Right forelimb (tissue), 1 donor: ENCODE results near the gene NEURL2.
"Not testable (repeated sequence)": the region's sequence is repeated elsewhere in the genome, so short reads cannot be mapped to it uniquely, and the experiment has no call there.

Source experiments
- DNase-seq: peaks from one replicate; pipeline ENCODE4 v3.0.0-alpha.2; 2018

Gene NEURL2, protein sequence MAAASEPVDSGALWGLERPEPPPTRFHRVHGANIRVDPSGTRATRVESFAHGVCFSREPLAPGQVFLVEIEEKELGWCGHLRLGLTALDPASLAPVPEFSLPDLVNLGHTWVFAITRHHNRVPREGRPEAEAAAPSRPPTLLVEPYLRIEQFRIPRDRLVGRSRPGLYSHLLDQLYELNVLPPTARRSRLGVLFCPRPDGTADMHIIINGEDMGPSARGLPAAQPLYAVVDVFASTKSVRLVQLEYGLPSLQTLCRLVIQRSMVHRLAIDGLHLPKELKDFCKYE

DNA sequence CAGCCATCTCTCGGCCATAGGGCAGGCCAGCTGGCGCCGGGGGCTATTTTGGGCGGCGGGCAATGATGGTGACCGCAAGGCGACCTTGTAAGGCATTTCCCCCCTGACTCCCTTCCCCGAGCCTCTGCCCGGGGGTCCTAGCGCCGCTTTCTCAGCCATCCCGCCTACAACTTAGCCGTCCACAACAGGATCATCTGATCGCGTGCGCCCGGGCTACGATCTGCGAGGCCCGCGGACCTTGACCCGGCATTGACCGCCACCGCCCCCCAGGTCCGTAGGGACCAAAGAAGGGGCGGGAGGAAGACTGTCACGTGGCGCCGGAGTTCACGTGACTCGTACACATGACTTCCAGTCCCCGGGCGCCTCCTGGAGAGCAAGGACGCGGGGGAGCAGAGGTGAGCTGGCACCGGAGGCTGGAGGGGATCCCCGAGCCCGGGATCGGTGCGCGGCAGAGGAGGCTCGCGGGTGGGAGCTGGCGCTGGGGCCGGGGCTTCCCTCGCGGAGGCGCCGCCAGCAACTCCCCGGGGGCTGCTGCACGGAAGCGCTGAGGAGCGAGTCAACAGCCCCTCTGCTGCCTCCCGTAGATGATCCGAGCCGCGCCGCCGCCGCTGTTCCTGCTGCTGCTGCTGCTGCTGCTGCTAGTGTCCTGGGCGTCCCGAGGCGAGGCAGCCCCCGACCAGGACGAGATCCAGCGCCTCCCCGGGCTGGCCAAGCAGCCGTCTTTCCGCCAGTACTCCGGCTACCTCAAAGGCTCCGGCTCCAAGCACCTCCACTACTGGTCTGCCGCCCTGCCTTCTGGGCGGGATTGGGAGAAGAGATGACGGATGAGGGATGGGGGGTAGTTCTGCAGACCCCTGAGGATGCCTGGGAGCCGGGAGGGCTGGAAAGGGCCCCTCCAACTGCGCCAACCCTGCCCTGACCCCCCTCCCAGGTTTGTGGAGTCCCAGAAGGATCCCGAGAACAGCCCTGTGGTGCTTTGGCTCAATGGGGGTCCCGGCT lies at the start of gene NEURL2, which contains the start of gene CTSA:
NEURL2 (minus strand) TSS at position 224 of the 999 bp plus-strand sequence; CDS start at position 7, 217 bp downstream.
CTSA (plus strand) TSS at position 351 of the 999 bp plus-strand sequence; CDS start at position 585, 234 bp downstream.
- DNase-seq, result peak; percentile 96

DNA sequence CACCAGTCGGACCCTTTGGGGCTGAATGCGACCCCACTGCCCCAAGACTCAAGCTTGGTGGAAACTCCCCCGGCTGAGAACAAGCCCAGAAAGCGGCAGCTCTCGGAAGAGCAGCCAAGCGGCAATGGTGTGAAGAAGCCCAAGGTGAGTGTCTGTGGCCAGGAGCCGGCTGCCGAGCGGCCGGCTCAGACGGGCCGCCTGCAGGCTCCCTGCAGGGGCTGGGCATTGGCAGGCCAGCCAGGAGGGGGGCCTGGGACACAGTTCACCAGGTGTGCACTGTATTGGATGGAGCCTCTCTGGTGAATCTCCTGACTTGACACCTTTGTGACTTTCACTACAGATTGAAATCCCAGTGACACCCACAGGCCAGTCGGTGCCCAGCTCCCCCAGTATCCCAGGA lies 49.5 kb upstream of the NEURL2 start:
- no peak for DNase-seq

DNA sequence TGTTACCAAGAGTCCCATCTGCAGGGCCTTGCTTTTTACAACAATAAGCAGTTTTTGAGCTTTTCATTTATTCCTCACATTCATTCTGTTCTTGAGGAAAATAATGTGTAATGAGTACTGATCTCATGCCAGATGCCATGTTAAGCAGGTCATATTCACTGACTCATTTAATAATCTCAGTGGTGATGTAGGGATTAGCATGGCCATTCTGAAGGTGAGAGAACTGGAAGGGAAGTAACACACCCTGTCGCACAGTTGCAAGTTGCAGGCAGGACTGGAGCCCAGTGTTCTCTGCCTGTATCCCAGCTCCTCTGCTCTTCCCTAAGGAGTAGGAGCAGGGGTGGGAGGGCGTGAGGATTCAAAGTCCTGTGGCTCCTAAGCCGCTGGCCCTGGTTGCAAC lies 49.0 kb upstream of the NEURL2 start:
- no peak for DNase-seq

DNA sequence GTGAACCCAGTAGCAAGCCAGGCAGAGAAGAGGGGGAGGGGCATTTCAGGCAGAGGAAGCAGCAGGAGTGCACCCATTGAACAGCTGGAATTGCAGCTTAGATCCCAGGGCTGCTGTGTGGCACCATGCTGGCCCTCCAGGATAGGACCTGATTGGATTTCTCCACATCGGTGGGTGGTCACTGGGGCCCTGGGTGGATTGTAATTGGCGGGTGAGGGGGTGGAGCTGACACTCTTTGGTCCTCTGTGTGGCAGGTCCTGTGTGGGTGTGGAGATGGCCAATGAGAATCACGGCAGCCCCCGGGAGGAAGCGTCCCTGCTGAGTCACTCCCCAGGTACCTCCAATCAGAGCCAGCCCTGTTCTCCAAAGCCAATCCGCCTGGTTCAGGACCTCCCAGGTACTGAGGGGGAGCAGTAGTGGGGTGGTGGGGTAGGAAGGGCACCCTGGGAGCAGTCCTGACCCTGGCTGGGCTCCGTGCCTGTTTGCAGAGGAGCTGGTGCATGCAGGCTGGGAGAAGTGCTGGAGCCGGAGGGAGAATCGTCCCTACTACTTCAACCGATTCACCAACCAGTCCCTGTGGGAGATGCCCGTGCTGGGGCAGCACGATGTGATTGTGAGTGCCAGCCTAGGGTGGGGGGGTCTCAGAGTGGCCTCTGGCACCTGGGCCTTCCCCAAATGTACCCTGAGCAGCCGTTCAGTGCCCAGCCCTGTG lies 47.9 kb upstream of the NEURL2 start:
- no peak for DNase-seq

DNA sequence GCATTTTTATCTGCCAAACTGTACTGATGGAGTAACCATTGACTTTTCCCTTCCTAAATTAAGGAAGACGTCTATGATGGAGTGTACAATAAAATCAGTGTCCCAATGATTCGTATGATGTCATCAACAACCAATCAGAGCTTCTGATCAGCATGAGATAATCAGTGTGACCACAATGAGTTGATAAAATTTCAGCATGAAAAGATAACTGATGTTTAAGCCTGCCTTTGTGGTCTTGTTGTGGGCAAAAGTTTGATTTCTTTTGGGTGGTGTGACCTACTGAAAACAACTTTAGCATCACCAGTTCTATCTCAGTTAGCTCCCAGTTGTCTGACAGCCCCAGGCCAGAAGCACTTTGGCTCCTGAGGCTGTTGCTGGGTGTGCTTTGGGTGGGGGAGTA lies 46.8 kb upstream of the NEURL2 start:
- DNase-seq, result no peak

DNA sequence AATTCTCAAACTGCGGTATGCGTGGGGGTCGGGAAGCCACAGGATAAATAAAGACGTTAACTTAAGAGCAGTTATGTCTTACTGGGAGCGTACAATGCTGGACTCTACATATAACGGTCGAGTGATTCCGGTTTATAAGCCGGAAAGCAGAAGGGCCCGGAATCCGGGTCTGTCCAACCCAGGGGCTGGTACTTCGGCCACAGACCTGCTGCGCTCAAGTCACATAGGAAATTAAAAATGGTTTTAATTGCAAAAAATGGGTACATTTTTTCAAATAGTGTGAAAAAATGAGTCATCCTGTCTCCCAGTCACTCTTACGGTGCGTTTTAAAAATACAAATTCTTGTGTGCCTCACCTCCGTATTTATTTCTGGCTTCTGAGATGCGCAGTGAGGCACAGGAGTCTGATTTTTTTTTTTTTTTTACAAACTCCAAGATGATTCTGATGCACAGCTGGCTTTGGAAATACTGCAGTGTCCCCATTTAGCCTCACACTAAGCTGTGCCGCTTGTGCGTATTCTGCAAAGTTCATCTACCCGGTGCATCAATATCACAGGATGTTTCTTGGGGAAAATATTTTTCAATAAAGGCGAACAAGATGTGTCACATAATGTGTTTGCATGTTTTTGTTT lies 44.5 kb upstream of the NEURL2 start:
- no peak for DNase-seq

DNA sequence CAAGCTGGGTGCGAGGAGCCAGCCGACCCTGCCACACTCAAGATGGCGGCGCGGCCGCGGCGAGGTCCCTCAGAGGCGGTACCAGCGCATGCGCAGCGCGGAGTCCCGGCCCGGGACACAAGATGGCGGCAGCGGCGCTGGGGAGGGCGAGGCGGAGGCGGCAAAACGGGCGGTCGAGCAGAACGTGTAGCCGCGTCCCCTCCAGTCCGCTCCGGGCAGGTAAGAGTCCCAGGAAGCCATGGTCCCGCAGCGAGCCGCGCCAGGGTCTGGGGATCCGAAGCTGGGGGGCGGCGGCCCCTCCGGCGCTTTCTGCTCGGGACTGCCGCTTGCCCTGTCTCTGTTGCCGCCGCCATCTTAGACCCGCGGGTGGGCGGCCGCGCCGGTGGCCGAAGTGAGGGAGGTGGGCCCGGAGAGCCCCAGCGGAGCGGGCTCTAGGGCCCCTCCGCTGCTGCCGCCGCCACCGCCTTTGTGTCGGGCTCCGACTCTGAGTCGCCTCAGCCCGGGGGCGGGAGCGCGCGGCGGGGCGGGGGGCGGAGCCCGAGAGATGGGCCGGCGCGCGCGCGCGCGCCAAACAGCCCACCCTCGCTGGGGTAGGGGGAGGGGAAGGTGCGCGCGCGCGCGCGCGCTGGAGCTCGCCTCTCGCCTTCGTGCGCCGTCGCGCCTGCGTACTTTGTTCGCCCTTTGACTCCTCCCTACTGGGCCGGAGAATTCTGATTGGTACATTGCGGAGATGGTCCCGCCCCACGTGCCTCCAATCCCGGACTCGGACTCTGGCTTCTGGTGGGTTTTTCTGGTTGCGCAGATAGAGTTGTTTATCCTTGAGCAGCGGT lies 43.8 kb upstream of the NEURL2 start, which contains the start of gene PCIF1:
PCIF1 (plus strand) TSS at position 98 of the 830 bp plus-strand sequence. CDS start 4,317 bp downstream, outside the sequence.
- DNase-seq, result peak; percentile 99

DNA sequence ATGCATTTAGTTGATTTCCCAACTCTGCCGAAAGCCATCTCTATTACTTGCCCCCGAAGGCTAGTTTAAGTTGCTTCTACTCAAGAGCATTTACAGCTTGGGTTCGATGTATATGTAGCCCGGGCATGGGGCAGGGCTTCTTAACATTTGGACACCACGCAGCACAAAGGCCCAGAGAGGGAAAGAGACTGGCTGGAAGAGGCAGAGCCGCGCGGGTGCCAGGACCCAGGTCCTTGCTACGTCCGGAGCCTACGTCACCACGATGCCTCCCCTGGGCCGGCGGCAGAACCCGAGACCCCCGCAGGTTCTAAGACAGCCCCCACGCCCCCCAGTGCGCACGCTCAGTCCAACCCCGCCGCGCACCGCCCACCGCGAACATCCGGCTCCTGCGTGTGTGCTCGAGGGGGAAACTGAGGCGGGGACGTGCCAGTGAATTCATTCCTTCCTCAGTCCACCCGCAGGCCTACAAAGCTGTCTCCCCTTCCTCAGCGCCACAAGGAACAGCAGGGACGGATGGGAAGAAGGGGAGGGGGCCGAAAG lies 43.1 kb upstream of the NEURL2 start:
- no peak for DNase-seq

DNA sequence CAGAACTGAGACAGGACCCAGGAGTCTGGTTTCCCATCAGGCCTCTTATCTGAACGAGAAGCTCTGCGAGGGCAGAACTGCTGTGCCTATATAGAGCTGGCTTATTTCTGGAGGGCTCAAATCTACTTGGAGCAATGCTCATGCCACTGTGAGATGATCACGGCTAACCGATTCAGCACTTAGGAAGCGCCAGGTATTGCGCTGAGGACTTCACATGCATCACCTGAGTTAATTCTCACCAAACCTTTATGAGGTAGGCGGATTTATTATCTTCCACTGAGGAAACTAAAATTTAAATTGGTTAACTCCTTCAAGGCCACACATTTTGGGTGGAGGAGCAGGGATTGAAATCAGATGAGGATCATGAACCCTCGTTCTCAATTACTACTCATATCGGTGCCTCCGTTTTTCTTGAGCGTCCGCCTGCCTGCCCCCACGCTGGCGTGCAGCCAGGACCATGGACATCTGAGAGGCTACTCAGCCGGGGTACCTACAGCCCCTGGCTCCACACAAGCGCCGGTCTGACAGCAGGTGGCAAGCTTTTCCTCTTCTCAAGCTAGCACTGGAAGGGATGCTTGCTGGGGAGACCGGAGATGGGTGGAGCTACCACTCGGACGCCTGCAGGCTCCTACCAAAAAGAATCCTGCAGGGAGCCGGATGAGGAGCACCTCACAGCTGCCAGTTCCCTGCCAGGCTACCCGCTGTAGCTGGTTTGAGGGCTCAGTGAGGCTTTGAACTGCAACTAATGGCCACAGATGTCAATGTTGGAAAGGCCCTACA lies 42.4 kb upstream of the NEURL2 start:
- DNase-seq, result peak; percentile 75

DNA sequence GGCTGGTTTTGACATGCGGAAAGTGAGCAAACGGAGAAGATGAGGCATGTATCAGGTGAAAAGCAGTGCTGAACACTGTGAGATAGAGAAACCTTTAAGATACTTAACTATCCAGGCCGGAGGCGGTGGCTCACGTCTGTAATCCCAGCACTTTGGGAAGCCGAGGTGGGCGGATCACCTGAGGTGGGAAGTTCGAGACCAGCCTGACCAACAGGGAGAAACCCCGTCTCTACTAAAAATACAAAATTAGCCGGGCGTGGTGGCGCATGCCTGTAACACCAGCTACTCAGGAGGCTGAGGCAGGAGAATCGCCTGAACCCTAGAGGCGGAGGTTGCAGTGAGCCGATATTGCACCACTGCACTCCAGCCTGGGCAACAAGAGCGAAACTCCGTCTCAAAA lies 40.7 kb upstream of the NEURL2 start:
- not testable (repeated sequence) for DNase-seq

DNA sequence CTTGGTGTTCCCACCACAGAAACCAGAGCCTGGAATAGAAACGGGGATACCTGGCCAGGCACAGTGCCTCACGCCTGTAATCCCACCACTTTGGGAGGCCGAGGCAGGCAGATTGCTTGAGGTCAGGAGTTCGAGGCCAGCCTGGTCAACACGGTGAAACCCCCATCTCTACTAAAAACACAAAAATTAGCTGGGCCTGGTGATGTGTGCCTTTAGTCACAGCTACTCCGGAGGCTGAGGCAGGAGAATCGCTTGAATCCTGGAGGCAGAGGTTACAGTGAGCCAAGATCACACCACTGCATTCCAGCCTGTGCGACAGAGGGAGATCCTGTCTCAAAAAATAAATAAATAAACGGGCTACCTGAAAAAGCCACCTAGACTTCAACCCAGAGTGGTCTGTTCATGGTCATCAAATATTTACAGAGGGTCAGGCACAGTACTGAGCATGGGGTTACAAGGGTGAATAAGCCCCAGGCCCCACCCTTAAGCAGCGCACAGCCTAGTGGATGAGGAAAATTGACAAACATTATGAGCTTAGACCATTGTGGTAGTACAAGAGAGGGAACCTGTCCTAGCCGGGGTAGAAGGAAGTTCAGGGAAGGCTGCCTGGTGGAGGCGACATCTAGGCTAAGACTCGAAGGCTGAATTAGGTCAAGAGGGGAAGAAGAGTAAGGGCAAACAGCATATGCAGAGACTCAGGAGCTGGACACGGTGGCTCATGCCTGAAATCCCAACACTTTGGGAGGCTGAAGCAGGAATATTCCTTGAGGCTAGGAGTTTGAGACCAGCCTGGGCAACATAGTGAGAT lies 36.3 kb upstream of the NEURL2 start:
- no peak for DNase-seq

DNA sequence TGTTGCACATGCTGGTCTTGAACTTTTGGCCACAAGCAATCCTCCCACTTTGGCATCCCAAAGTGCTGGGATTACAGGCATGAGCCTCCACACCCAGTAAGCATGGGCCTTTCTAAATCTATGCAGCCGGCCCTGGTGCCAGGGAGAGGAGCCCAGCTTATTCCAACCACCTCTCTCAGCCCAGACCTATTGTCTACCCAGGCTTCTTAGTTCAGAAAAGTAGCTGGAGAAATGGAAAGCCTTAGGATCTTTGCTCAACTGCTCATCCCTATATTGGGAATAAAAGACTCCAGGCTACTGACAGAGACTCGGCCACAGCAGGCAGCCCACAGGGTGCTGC lies 35.7 kb upstream of the NEURL2 start:
- DNase-seq, result no peak

DNA sequence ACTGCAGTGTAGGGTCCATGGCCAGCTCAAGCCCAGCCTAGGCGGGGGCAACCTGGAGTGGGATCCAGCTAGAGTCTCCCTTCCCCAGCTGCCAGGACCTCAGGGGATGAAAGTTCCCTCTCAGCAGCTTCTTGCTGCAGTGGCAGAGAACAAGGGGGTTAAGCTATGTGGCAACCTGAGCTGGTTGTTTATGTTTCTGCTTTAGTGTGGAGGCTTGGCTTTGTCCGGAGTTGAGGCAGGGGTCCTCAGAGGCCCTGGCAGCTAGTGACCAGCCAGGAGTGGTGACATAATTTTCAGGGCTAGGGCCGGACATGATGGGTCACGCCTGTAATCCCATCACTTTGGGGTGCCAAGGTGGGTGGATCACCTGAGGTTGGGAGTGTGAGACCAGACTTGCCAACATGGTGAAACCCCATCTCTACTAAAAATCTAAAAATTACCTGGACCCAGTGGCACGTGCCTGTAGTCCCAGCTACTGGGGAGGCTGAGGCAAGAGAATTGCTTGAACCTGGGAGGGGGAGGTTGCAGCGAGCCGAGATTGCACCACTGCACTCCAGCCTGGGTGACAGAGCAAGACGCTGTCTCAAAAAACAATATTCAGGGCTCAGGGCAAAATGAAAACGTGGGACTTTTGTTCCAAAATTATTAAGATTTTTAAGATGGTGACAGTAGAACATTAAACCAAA lies 35.0 kb upstream of the NEURL2 start:
- no peak for DNase-seq

DNA sequence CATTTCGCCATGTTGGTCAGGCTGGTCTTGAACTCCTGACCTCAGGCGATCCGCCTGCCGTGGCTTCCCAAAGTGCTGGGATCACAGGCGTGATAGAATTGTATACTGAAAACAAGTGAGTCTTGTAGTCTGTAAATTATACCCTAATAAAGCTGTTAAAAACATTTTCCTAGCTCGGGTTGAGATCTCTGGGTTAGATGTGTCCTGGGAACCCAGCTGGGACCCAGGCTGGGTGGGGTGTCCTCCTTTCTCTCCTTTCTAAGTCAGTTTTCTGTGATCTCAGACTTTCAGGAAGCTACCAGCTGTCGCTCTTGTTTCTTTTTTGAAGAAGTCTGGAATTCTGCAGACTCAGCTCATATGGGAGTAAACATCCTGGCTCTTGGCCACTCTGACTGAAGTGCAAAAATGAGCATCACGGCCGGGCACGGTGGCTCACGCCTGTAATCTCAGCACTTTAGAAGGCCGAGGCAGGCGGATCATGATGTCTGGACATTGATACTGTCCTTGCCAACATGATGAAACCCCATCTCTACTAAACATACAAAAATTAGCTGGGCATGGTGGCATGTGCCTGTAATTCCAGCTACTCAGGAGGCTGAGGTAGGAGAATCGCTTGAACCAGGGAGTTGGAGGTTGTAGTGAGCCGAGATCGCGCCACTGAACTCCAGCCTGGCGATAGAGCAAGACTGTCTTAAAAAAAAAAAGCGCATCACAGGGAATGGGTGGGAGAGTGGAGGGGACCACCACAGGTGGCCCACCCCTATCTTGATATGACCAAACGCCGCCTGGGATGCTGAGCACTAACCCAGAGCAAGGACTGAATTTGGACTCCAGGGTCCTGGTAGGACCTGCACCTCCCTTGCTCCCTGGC lies 33.6 kb upstream of the NEURL2 start:
- DNase-seq, result no peak

DNA sequence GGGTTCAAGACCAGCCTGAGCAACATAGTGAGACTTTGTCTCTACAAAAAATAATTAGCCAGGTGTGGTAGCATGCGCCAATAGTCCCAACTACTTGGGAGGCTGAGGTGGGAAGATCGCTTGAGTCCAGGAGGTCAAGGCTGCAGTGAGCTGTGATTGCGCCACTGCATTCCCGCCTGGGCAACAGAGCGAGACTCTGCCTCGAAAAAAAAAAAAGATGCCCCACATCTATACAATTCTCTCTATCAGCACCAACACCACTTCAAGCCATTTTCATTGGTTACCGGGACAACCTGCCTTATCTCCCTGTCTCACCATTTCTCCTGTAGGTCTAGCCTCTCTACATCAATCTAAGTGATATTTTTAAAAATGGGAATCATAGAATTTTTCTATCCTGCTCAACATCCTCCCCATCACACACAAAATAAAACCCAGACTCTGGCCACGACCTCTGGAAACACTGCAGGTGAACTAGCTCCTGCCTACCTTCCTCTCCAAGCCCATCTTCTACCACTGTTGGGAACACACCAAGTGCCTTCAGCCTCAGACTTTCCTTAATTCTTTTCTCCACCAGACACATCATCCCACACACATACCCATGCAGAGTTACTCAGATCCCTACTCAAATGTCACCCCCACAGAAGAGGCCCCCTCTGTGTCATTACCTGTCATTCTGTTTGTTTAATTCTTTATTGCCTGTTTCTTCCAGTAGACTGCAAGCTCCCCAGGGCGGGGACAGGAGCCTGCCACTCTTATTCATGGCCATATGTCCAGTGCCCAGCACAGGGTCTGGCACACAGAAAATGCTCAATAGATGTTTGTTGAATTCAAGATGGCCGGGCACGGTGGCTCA lies 30.6 kb upstream of the NEURL2 start:
- DNase-seq, result no peak

DNA sequence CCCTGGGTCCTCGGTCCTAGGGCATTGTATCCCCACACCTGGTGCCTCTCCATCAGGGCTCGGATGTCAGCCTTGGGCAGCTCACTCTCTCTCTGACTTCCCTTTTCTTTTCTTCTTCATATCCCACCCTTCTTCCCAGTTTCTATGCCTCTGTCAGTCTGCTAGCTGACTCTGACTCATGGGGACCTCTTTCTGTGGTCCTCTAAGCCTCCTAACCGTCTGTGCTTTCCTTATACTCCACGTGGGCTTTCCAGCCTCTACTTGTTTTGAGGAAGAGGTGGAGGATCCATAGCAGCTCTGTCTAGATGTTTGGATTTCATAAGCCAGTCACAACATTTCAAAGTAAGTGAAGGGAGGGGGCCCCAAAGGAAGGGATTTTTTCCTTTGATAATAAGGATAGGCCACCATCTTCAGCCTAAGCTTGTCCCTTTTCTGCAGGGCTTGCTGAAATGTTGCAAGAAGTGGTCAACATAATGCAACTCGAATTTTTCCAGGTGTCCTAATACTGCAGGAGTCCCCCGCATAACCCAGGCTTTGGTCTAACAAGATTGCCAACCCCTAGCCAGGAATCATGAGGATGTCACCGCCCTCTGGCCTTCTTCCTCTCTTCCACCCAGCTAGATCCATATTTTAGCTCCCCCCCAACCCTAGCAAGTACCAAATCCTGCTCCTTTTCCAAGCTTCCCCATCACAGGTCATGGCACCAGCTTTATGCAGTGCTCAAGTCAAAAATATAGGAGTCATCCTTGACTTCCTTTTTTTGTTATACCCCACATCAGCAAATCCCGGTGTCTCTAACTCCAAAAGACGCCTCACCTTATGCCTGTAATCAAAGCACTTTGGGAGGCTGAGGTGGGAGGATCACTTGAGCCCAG lies 29.7 kb upstream of the NEURL2 start:
- DNase-seq, result no peak
